ENCODE measurements around the gene SFTPA2.
"Not testable (repeated sequence)": the region's sequence is repeated elsewhere in the genome, so short reads cannot be mapped to it uniquely, and the experiment has no call there.

SFTPA2 gene

GRCh38 chr10:79562135-79562756 is 2.0 kb upstream of the SFTPA2 start:
- peak overlapping the region in 3 of 5 donors; percentile 34 to 38 (median 34) for H3K4me3 ChIP-seq (ENCODE audit: low read depth in 1 of 5, low read length in 5 of 5)
- H3K9me3 ChIP-seq (ENCODE audit: control insufficient read depth in 5 of 5, low read length in 5 of 5), result no peaks in the 10 kb centered on the region

DNA sequence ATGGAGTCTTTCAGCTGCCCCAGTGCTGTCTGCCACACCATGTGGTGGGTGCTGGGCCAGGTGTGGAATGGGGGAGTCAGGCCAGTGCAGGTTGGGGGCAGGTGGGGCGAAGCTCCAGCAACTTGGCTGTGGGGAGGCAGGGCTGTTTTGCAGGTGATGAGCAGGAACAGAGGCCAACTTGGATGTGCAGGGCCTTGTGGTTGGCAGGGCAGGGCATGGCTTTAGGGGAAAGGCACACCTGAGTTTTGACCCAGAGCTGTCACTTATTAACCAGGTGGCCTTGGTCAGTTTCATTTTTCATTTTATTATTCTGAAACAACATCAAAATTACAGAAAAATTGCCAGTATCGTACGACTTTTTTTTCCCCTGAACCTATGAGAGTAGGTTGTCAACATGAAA is 1.1 kb upstream of the SFTPA2 start:
- no peak overlapping the region for H3K27ac ChIP-seq (ENCODE audit: low read depth, low read length)
- no peaks in the 10 kb centered on the region for H3K9me3 ChIP-seq (ENCODE audit: control insufficient read depth in 5 of 5, low read length in 5 of 5)
- no peak overlapping the region for H3K4me3 ChIP-seq (ENCODE audit: low read depth in 1 of 5, low read length in 5 of 5)
- H3K27me3 ChIP-seq (ENCODE audit: control insufficient read depth in 5 of 5, insufficient read depth in 4 of 5, low read length in 5 of 5), result peaks cover 0 to 8% (median 5%) of the 10 kb centered on the region in 5 donors
- no peak overlapping the region for H3K9ac ChIP-seq (ENCODE audit: low read length in 5 of 5)
- peaks cover 0 to 6% (median 3%) of the 10 kb centered on the region in 5 donors for H3K4me1 ChIP-seq (ENCODE audit: control insufficient read depth in 5 of 5, insufficient read depth in 5 of 5, low read length in 5 of 5)
- no peaks in the 10 kb centered on the region for H3K36me3 ChIP-seq (ENCODE audit: control insufficient read depth in 5 of 5, insufficient read depth in 5 of 5, low read length in 5 of 5)

More at GRCh38 chr10:79562135-79562756, 2.0 kb upstream of the SFTPA2 start:
- Histone ChIP-seq H3K27ac (ENCODE audit: low read depth, low read length) (no peak overlapping the region), H3K9ac (ENCODE audit: low read length in 5 of 5) (no peak overlapping the region), H3K27me3 (ENCODE audit: control insufficient read depth in 5 of 5, insufficient read depth in 4 of 5, low read length in 5 of 5) (peaks cover 0 to 8% (median 5%) of the 10 kb centered on the region in 5 donors), H3K36me3 (ENCODE audit: control insufficient read depth in 5 of 5, insufficient read depth in 5 of 5, low read length in 5 of 5) (no peaks in the 10 kb centered on the region), H3K4me1 (ENCODE audit: control insufficient read depth in 5 of 5, insufficient read depth in 5 of 5, low read length in 5 of 5) (peaks cover 0 to 6% (median 3%) of the 10 kb centered on the region in 5 donors)

DNA sequence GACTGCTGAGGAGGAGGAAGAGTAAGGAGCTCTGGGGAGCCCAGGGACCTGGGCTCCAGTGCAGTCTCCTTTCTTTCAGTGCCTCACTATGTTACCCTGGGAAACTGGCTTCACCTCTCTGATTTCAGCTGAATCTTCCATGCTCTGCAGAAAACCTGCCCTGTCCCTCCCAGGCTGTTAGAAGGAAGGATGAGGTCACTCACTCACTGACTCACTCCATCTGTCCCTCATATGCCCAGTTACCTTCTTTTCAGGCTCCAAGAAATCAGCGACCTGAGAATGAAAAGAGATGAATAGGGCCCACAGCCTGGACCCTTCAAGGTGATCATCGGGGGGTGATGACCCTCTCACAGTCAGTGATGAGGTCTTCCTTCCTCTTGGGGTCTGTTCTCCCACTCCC is 481 bp downstream of the SFTPA2 start:
- H3K27me3 ChIP-seq (ENCODE audit: control insufficient read depth in 5 of 5, insufficient read depth in 4 of 5, low read length in 5 of 5), result peaks cover 0 to 8% (median 5%) of the 10 kb centered on the region in 5 donors
- no peak overlapping the region for H3K9ac ChIP-seq (ENCODE audit: low read length in 5 of 5)
- no peak overlapping the region for H3K27ac ChIP-seq (ENCODE audit: low read depth, low read length)
- H3K9me3 ChIP-seq (ENCODE audit: control insufficient read depth in 5 of 5, low read length in 5 of 5), result no peaks in the 10 kb centered on the region
- no peak overlapping the region for H3K4me3 ChIP-seq (ENCODE audit: low read depth in 1 of 5, low read length in 5 of 5)
- H3K4me1 ChIP-seq (ENCODE audit: control insufficient read depth in 5 of 5, insufficient read depth in 5 of 5, low read length in 5 of 5), result peaks cover 0 to 6% (median 3%) of the 10 kb centered on the region in 5 donors
- no peaks in the 10 kb centered on the region for H3K36me3 ChIP-seq (ENCODE audit: control insufficient read depth in 5 of 5, insufficient read depth in 5 of 5, low read length in 5 of 5)

DNA sequence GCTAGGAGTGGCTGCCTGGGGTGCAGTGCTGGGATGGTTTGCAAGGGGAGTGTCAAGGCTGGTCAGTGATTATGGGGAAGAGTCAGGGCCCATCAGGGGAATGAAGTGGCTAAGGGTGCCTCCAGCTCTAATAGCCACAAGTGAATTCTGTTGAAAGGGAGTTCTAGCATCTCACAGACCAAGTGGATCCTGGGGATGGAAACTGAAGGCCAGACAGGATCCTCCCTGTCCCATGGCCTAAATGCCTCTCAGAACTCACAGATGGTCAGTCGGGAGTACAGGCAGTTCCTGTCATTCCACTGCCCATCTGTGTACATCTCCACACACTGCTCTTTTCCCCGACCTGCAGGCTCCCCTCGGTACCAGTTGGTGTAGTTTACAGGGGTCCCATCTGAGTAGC is 3.2 kb downstream of the SFTPA2 start:
- not testable (repeated sequence) for H3K9ac ChIP-seq (ENCODE audit: low read length in 5 of 5); H3K9me3 ChIP-seq (ENCODE audit: control insufficient read depth in 5 of 5, low read length in 5 of 5); H3K27ac ChIP-seq (ENCODE audit: low read depth, low read length); H3K4me1 ChIP-seq (ENCODE audit: control insufficient read depth in 5 of 5, insufficient read depth in 5 of 5, low read length in 5 of 5); H3K36me3 ChIP-seq (ENCODE audit: control insufficient read depth in 5 of 5, insufficient read depth in 5 of 5, low read length in 5 of 5); H3K4me3 ChIP-seq (ENCODE audit: low read depth in 1 of 5, low read length in 5 of 5)
- peaks cover 0 to 15% (median 3%) of the 10 kb centered on the region in 5 donors for H3K27me3 ChIP-seq (ENCODE audit: control insufficient read depth in 5 of 5, insufficient read depth in 4 of 5, low read length in 5 of 5)

GRCh38 chr10:79555354-79556309 is 4.6 kb downstream of the SFTPA2 start:
- Histone ChIP-seq H3K27ac (ENCODE audit: low read depth, low read length) (no peak overlapping the region), H3K4me1 (ENCODE audit: control insufficient read depth in 5 of 5, insufficient read depth in 5 of 5, low read length in 5 of 5) (no peaks in the 10 kb centered on the region), H3K36me3 (ENCODE audit: control insufficient read depth in 5 of 5, insufficient read depth in 5 of 5, low read length in 5 of 5) (no peaks in the 10 kb centered on the region), H3K9ac (ENCODE audit: low read length in 5 of 5) (no peak overlapping the region), H3K27me3 (ENCODE audit: control insufficient read depth in 5 of 5, insufficient read depth in 4 of 5, low read length in 5 of 5) (peaks cover 0 to 8% (median 5%) of the 10 kb centered on the region in 5 donors), H3K4me3 (ENCODE audit: low read depth in 1 of 5, low read length in 5 of 5) (no peak overlapping the region), H3K9me3 (ENCODE audit: control insufficient read depth in 5 of 5, low read length in 5 of 5) (no peaks in the 10 kb centered on the region)

GRCh38 chr10:79552143-79552542 is 8.1 kb downstream of the SFTPA2 start:
- Histone ChIP-seq H3K27me3 (ENCODE audit: control insufficient read depth in 5 of 5, insufficient read depth in 4 of 5, low read length in 5 of 5) (peaks cover 0 to 8% (median 5%) of the 10 kb centered on the region in 5 donors), H3K9me3 (ENCODE audit: control insufficient read depth in 5 of 5, low read length in 5 of 5) (no peaks in the 10 kb centered on the region), H3K4me1 (ENCODE audit: control insufficient read depth in 5 of 5, insufficient read depth in 5 of 5, low read length in 5 of 5) (no peaks in the 10 kb centered on the region), H3K36me3 (ENCODE audit: control insufficient read depth in 5 of 5, insufficient read depth in 5 of 5, low read length in 5 of 5) (no peaks in the 10 kb centered on the region), H3K9ac (ENCODE audit: low read length in 5 of 5) (no peak overlapping the region), H3K4me3 (ENCODE audit: low read depth in 1 of 5, low read length in 5 of 5) (no peak overlapping the region), H3K27ac (ENCODE audit: low read depth, low read length) (no peak overlapping the region)

DNA sequence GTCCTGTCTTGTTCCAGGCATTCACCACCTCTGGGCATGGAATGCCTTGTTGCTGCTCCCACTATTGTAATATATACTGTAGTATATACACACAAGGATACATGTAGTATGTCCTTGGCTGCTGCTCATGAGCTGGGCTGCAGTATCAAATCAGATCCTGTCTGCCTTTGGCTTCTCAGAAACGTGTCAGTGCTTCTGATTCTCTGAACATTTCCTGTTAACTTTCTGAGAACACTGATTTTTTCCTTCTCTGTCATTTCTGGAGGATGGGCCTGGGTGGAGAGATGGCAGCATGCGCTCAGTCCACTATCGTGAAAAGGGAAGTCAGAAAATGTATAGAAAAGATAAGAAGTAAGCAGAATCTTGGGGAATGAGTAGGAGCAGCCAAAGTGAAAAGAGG is 12.2 kb downstream of the SFTPA2 start:
- Histone ChIP-seq H3K4me1 (ENCODE audit: control insufficient read depth in 5 of 5, insufficient read depth in 5 of 5, low read length in 5 of 5) (no peaks in the 10 kb centered on the region), H3K36me3 (ENCODE audit: control insufficient read depth in 5 of 5, insufficient read depth in 5 of 5, low read length in 5 of 5) (no peaks in the 10 kb centered on the region), H3K27me3 (ENCODE audit: control insufficient read depth in 5 of 5, insufficient read depth in 4 of 5, low read length in 5 of 5) (peaks cover 0 to 8% (median 5%) of the 10 kb centered on the region in 5 donors), H3K27ac (ENCODE audit: low read depth, low read length) (no peak overlapping the region), H3K9ac (ENCODE audit: low read length in 5 of 5) (no peak overlapping the region), H3K4me3 (ENCODE audit: low read depth in 1 of 5, low read length in 5 of 5) (no peak overlapping the region), H3K9me3 (ENCODE audit: control insufficient read depth in 5 of 5, low read length in 5 of 5) (no peaks in the 10 kb centered on the region)

- H3K27ac ChIP-seq (ENCODE audit: low read depth, low read length); H3K36me3 ChIP-seq (ENCODE audit: control insufficient read depth in 5 of 5, insufficient read depth in 5 of 5, low read length in 5 of 5); H3K4me3 ChIP-seq (ENCODE audit: low read depth in 1 of 5, low read length in 5 of 5); H3K27me3 ChIP-seq (ENCODE audit: control insufficient read depth in 5 of 5, insufficient read depth in 4 of 5, low read length in 5 of 5); H3K9me3 ChIP-seq (ENCODE audit: control insufficient read depth in 5 of 5, low read length in 5 of 5); H3K4me1 ChIP-seq (ENCODE audit: control insufficient read depth in 5 of 5, insufficient read depth in 5 of 5, low read length in 5 of 5); H3K9ac ChIP-seq (ENCODE audit: low read length in 5 of 5): not testable (repeated sequence)
These were observed 13.1 kb downstream of the SFTPA2 start for GRCh38 chr10:79547128-79547527.

DNA sequence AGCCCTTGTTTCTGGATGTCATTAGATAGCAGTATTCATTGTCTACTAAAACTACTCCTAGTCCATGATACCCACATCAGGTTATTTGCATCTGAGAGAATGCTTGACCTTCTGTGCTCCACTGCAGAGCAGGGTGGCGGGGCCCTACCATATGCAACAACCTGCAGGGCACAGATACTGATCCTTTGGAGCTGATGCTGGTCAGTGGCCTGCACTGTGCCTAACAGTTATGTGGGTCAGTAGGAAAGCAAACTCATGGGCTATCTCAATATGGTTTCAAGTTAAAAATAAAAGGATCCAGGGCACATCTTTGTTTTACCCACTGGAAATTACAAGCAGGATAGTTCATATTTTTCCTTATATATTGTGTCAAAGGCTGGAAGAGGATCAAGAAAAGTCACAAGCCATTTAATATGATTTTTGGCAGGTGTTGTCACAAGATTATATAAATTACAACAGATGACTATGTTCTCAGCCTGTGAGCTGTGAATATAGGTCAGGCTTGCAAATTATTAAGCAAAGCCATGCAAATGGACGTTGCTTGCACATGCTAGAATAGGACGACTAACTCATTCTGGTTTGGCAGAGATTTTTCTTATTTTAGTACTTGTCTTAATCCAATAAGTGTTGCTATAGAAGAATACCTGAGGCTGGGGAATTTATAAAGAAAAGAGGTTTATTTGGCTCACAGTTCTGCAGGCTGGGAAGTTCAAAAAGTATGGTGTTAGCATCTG is 15.1 kb downstream of the SFTPA2 start:
- not testable (repeated sequence) for H3K36me3 ChIP-seq (ENCODE audit: control insufficient read depth in 5 of 5, insufficient read depth in 5 of 5, low read length in 5 of 5); H3K9me3 ChIP-seq (ENCODE audit: control insufficient read depth in 5 of 5, low read length in 5 of 5); H3K27ac ChIP-seq (ENCODE audit: low read depth, low read length)

GRCh38 chr10:79544408-79544807 is 15.8 kb downstream of the SFTPA2 start:
- H3K9me3 ChIP-seq (ENCODE audit: control insufficient read depth in 5 of 5, low read length in 5 of 5); H3K36me3 ChIP-seq (ENCODE audit: control insufficient read depth in 5 of 5, insufficient read depth in 5 of 5, low read length in 5 of 5); H3K4me1 ChIP-seq (ENCODE audit: control insufficient read depth in 5 of 5, insufficient read depth in 5 of 5, low read length in 5 of 5); H3K4me3 ChIP-seq (ENCODE audit: low read depth in 1 of 5, low read length in 5 of 5); H3K27ac ChIP-seq (ENCODE audit: low read depth, low read length); H3K27me3 ChIP-seq (ENCODE audit: control insufficient read depth in 5 of 5, insufficient read depth in 4 of 5, low read length in 5 of 5); H3K9ac ChIP-seq (ENCODE audit: low read length in 5 of 5): not testable (repeated sequence)

More for the DNA sequence above, 15.1 kb downstream of the SFTPA2 start:
- H3K9ac ChIP-seq (ENCODE audit: low read length in 5 of 5); H3K4me1 ChIP-seq (ENCODE audit: control insufficient read depth in 5 of 5, insufficient read depth in 5 of 5, low read length in 5 of 5); H3K4me3 ChIP-seq (ENCODE audit: low read depth in 1 of 5, low read length in 5 of 5); H3K27me3 ChIP-seq (ENCODE audit: control insufficient read depth in 5 of 5, insufficient read depth in 4 of 5, low read length in 5 of 5): not testable (repeated sequence)
